ENCODE data around the gene OSCP1.
"Not testable (repeated sequence)": the region's sequence is repeated elsewhere in the genome, so short reads cannot be mapped to it uniquely, and the experiment has no call there.

- not testable (repeated sequence) for TF ChIP-seq CTCF (conservative IDR thresholded peaks at IDR 0.05; ENCODE audit: low read depth, low read length); EZH2 (IDR thresholded peaks at IDR 0.05; ENCODE audit: borderline replicate concordance, low read depth, low read length, poor library complexity, severe bottlenecking)
These were observed 37.1 kb upstream of the OSCP1 start for GRCh38 chr1:36487336-36487725.
